GM12891 (cell line): ENCODE measurements around the gene CFD.

Experiments used
- POLR2A ChIP-seq: IDR thresholded peaks from 2 replicates; pipeline ENCODE4 v1.6.1; 2011; ENCODE audit warnings: low read depth, low read length, control low read depth
- POLR2AphosphoS5 ChIP-seq: IDR thresholded peaks from 2 replicates; pipeline ENCODE4 v1.6.1; 2011; ENCODE audit warnings: low read depth, low read length, control low read depth
- POU2F2 ChIP-seq: IDR thresholded peaks from 2 replicates; pipeline ENCODE4 v1.6.1; 2011; ENCODE audit warnings: low read depth, mild to moderate bottlenecking, control low read depth, low read length, moderate library complexity
- TAF1 ChIP-seq: IDR thresholded peaks from 2 replicates; pipeline ENCODE4 v1.6.1; 2011; ENCODE audit warnings: low read depth, low read length, control low read depth

DNA sequence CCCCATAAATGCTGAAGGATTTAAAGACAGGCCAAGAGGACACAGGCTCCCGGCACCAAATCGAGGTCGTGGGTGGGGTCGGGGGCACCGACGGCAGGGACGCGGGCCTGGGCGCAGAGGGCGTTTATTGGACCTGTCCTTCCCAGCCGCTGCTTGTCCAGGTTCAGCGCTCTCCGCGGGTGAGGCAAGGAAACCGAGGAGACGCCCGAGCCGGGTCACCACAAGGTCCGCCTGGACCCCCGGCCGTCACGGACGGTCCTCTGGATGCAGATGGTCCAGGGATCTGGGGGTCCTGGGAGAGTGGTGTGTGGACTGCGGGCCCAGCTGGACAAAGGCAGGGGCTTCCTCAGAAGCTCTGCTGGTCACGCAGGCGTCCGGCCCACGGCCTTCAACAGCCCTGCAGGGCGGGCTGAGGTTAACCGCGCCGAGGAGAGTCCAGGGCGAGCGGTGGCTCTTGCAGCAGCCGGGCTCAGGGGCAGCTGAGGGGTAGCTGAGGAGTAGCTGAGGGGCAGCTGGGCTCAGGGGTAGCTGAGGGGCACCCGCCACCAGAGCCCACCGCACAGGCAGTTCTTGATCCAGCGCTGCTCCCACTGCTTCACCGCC, 8.5 kb downstream of the CFD start:
- TF ChIP-seq POLR2AphosphoS5 (no peak), POLR2A (no peak), TAF1 (no peak), POU2F2 (no peak)
